ENCODE measurements around the gene ADRM1. TPM values are rescaled to one million over a fixed set of nuclear protein-coding genes. Genes with fewer than 3 reads are reported as not detected.

ADRM1 gene
- total RNA-seq, 2 experiments from 2014 or later = 87.0 to 128 TPM

DNA sequence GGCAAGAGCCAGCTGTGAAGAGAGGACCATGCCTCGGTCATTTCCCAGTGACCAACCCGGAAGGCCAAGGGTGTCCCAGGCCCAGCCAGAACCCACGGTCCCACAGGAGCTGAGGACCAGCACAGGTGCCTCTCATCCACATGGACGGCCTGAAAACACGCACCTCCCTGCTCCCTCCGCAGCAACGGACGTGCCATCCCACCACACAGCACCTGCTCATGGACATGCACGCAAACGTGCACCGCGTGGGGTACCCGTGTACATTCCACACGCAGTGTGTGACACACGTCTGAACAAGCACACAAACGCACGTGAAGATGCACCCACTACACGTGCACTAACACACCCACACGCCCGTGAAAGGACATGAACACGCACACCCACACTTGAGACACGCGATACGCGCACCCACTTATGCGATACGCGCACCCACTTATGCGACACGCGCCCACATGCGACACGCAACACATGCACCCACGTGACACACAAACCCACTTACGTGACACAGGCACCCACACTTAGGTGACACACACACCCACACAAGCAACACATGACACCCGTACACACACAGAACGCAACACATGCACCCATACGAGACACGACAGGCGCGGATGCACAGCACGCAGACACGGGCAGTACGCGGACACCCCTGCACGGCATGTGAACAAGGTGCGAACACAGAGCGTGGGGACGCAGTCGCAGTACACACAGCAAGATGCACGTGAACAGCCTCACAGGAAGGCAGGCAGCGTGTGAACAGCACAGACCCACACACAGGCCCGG lies 34.2 kb downstream of the ADRM1 start:
- TF ChIP-seq EZH2phosphoT487 (IDR thresholded peaks at IDR 0.05; ENCODE audit: borderline replicate concordance, low read depth, low read length) = no peak
- no peak for TF ChIP-seq CTCF (conservative IDR thresholded peaks at IDR 0.05; ENCODE audit: low read length)
- Histone ChIP-seq H3K9me2 (ENCODE audit: insufficient read depth, low read length) (no peaks in the 10 kb centered on the region), H3K79me2 (ENCODE audit: insufficient read depth, low read depth, low read length) (peaks cover 4% of the 10 kb centered on the region; the same call in 1 of the 2 replicates), H3K4me3 (ENCODE audit: low read depth, low read length, poor library complexity, severe bottlenecking) (peak overlapping the region; percentile 20), H2AFZ (ENCODE audit: low read length) (no peak overlapping the region), H3K4me2 (ENCODE audit: low read length) (peak overlapping the region; percentile 76), H3K27ac (ENCODE audit: low read depth, low read length, poor library complexity, severe bottlenecking) (peak overlapping the region; percentile 97), H3K4me1 (ENCODE audit: insufficient read depth, low read length, poor library complexity, severe bottlenecking) (peaks cover 65% of the 10 kb centered on the region), H4K20me1 (ENCODE audit: insufficient read depth, low read length) (no peaks in the 10 kb centered on the region), H3K9me3 (ENCODE audit: low read length) (0 out of 2 replicates have a peak, but pooled peaks cover 7% of the 10 kb centered on the region), H3K36me3 (ENCODE audit: insufficient read depth, low read length) (peaks cover 34% of the 10 kb centered on the region)
- intact Hi-C loops (cut with micrococcal nuclease; ENCODE audit: unreplicated experiment) = loop anchor here (1.0 to 5.0 kb wide), 3 partner anchors 35 to 270 kb away; partner anchors contain the start of genes ADRM1 and RPS21
- ChIA-PET POLR2A (no interaction called here), CTCF (ENCODE audit: unreplicated experiment) (no interaction called here)
- DNase-seq (ENCODE audit: low spot score) = no peak
- no TSS peak for BruUV-seq (replicated peaks)

- ChIA-PET CTCF (ENCODE audit: unreplicated experiment) (no interaction called here), POLR2A (no interaction called here)
- peak; percentile 92 for DNase-seq (ENCODE audit: low spot score)
- peaks cover 34% of the 10 kb centered on the region for H3K36me3 ChIP-seq (ENCODE audit: insufficient read depth, low read length)
- H3K27ac ChIP-seq (ENCODE audit: low read depth, low read length, poor library complexity, severe bottlenecking) = peak overlapping the region; percentile 97
- H3K9me3 ChIP-seq (ENCODE audit: low read length) = 0 out of 2 replicates have a peak, but pooled peaks cover 7% of the 10 kb centered on the region
- H3K79me2 ChIP-seq (ENCODE audit: insufficient read depth, low read depth, low read length) = peaks cover 4% of the 10 kb centered on the region; the same call in 1 of the 2 replicates
- H3K9me2 ChIP-seq (ENCODE audit: insufficient read depth, low read length) = no peaks in the 10 kb centered on the region
- H2AFZ ChIP-seq (ENCODE audit: low read length) = no peak overlapping the region
- TF ChIP-seq CTCF (conservative IDR thresholded peaks at IDR 0.05; ENCODE audit: low read length) (no peak), EZH2phosphoT487 (IDR thresholded peaks at IDR 0.05; ENCODE audit: borderline replicate concordance, low read depth, low read length) (no peak)
- no TSS peak for BruUV-seq (replicated peaks)
- H4K20me1 ChIP-seq (ENCODE audit: insufficient read depth, low read length) = no peaks in the 10 kb centered on the region
- peaks cover 69% of the 10 kb centered on the region for H3K4me1 ChIP-seq (ENCODE audit: insufficient read depth, low read length, poor library complexity, severe bottlenecking)
- H3K4me3 ChIP-seq (ENCODE audit: low read depth, low read length, poor library complexity, severe bottlenecking) = peak overlapping the region; percentile 20
- intact Hi-C loops (cut with micrococcal nuclease; ENCODE audit: unreplicated experiment) = loop anchor here (1.0 to 5.0 kb wide), 3 partner anchors 35 to 270 kb away; partner anchors contain the start of genes ADRM1 and RPS21
- peak overlapping the region; percentile 76 for H3K4me2 ChIP-seq (ENCODE audit: low read length)
Observed at GRCh38 chr20:62337558-62338293, 34.9 kb downstream of the ADRM1 start.

Measured in OCI-LY7 (cell line).